CD14-positive monocyte (primary cell): Measurements from ENCODE around the gene HPSE2. TPM values are rescaled to one million over a fixed set of nuclear protein-coding genes. Genes with fewer than 3 reads are reported as not detected.

ENCODE experiments used
- DNase-seq, 3 donors: peaks; one replicate each; pipeline ENCODE4 v3.0.0-alpha.2; 2011 to 2022
- H2AFZ ChIP-seq: 2 replicates; pipeline ENCODE4 v1.6.0; 2012; ENCODE audit warnings: mild to moderate bottlenecking, low read depth, low read length, inconsistent platforms; ENCODE audit not compliant: insufficient read depth, poor library complexity, severe bottlenecking
- H3K27ac ChIP-seq, 2 donors: 1 replicate in 1 of 2; 2 replicates in 1 of 2; pipeline ENCODE4 v1.5.1; 2012 to 2013; ENCODE audit warnings: low read length in 2 of 2, control low read depth in 1 of 2, inconsistent platforms in 1 of 2, low read depth in 1 of 2, mild to moderate bottlenecking in 1 of 2
- H3K27me3 ChIP-seq, 2 donors: one replicate each; pipeline versions ENCODE4 v1.6.0 to v1.6.1; 2011 to 2013; ENCODE audit warnings: low read length in 2 of 2; ENCODE audit not compliant: control insufficient read depth in 2 of 2, insufficient read depth in 2 of 2
- H3K36me3 ChIP-seq, 2 donors: replicated peaks in 1 of 2; 1 replicate in 1 of 2; 2 replicates in 1 of 2; pipeline versions ENCODE4 v1.5.1 to v1.6.1; 2012 to 2013; ENCODE audit warnings: low read length in 2 of 2, control low read depth in 1 of 2, inconsistent platforms in 1 of 2, mild to moderate bottlenecking in 1 of 2; ENCODE audit not compliant: insufficient read depth in 2 of 2, control insufficient read depth in 1 of 2
- H3K4me1 ChIP-seq, 2 donors: 1 replicate in 1 of 2; 2 replicates in 1 of 2; pipeline versions ENCODE4 v1.5.1 to v1.6.1; 2012 to 2013; ENCODE audit warnings: low read length in 2 of 2, control low read depth in 1 of 2, inconsistent platforms in 1 of 2, mild to moderate bottlenecking in 1 of 2, moderate library complexity in 1 of 2; ENCODE audit not compliant: insufficient read depth in 2 of 2, control insufficient read depth in 1 of 2
- H3K4me2 ChIP-seq: replicated peaks from 2 replicates; pipeline ENCODE3; 2012; ENCODE audit warnings: low read length, moderate library complexity, mild to moderate bottlenecking; ENCODE audit not compliant: poor library complexity, severe bottlenecking; ENCODE audit errors: extremely low read depth
- H3K4me3 ChIP-seq, 3 experiments: fragments of 200-600 bp in 1 of 3; sonication (generic) in 1 of 3; replicated peaks in 1 of 3; 1 replicate in 2 of 3; 2 replicates in 1 of 3; pipeline ENCODE4 v1.5.1; 2011 to 2013; ENCODE audit warnings: low read length in 3 of 3, mild to moderate bottlenecking in 3 of 3, control low read depth in 2 of 3, low read depth in 2 of 3, inconsistent platforms in 1 of 3, moderate library complexity in 1 of 3
- H3K79me2 ChIP-seq: 2 replicates; pipeline ENCODE4 v1.6.0; 2012; ENCODE audit warnings: mild to moderate bottlenecking, control low read depth, inconsistent platforms, low read length, moderate library complexity; ENCODE audit not compliant: insufficient read depth
- H3K9ac ChIP-seq: 2 replicates; pipeline ENCODE4 v1.6.0; 2017; ENCODE audit warnings: low read length, mild to moderate bottlenecking; ENCODE audit not compliant: insufficient read depth, poor library complexity, severe bottlenecking
- H3K9me3 ChIP-seq, 2 donors: replicated peaks in 1 of 2; 1 replicate in 1 of 2; 2 replicates in 1 of 2; pipeline versions ENCODE4 v1.5.1 to v1.6.1; 2012 to 2013; ENCODE audit warnings: low read length in 2 of 2, control low read depth in 1 of 2; ENCODE audit not compliant: control insufficient read depth in 1 of 2, insufficient read depth in 1 of 2
- H4K20me1 ChIP-seq: 2 replicates; pipeline ENCODE4 v1.6.0; 2012; ENCODE audit warnings: mild to moderate bottlenecking, low read length, control low read depth, moderate library complexity; ENCODE audit not compliant: insufficient read depth
- H3K27ac Mint-ChIP-seq, 7 donors: one replicate each; pipeline ENCODE4 v1.8.0; 2020; ENCODE audit warnings: mild to moderate bottlenecking in 7 of 7, mixed read lengths in 7 of 7, moderate library complexity in 6 of 7, inconsistent platforms in 2 of 7
- H3K27me3 Mint-ChIP-seq, 3 donors: one replicate each; pipeline ENCODE4 v1.8.0; 2021 to 2022; ENCODE audit warnings: low read depth in 3 of 3, mild to moderate bottlenecking in 3 of 3, mixed read lengths in 3 of 3, moderate library complexity in 3 of 3, inconsistent platforms in 1 of 3
- H3K36me3 Mint-ChIP-seq, 2 donors: one replicate each; pipeline ENCODE4 v1.8.0; 2020; ENCODE audit warnings: mixed read lengths in 2 of 2, inconsistent platforms in 1 of 2, mild to moderate bottlenecking in 1 of 2
- H3K4me1 Mint-ChIP-seq: one replicate; pipeline ENCODE4 v1.8.0; 2020; ENCODE audit warnings: mild to moderate bottlenecking, mixed read lengths
- H3K4me3 Mint-ChIP-seq, 2 donors: one replicate each; pipeline ENCODE4 v1.8.0; 2020; ENCODE audit warnings: mild to moderate bottlenecking in 2 of 2, mixed read lengths in 2 of 2, moderate library complexity in 1 of 2
- H3K9me3 Mint-ChIP-seq, 7 donors: one replicate each; pipeline ENCODE4 v1.8.0; 2020 to 2022; ENCODE audit warnings: mixed read lengths in 7 of 7, mild to moderate bottlenecking in 6 of 7, moderate library complexity in 6 of 7, inconsistent platforms in 2 of 7
- WGBS: methylation state at CpG from one replicate; pipeline ENCODE4 v1.1.5; 2013; ENCODE audit warnings: missing lambda C conversion rate; ENCODE audit not compliant: insufficient coverage; 5-methylcytosine and 5-hydroxymethylcytosine counted together
- intact Hi-C, 2 donors: fragments of 100-400 bp; cut with micrococcal nuclease; formaldehyde crosslinking; loops; one replicate each; pipeline versions ENCODE4 v1.15.0 to v1.15.1; 2023
- polyA plus RNA-seq, 3 donors: library from polyadenylated mRNA; depleted of rRNA in 1 of 3; unstranded in 2 of 3; stranded (reverse) in 1 of 3; fragments of 300-500 nt in 2 of 3; fragments of >200 nt in 1 of 3; fragmentation: Illumina TruSeq in 2 of 3; gene quantifications; 1 replicate in 2 of 3; 2 replicates in 1 of 3; pipeline ENCODE4 v1.2.3, GENCODE V29; 2012 to 2021
- TF ChIP-seq, protein P1 (sequence below): fragments of 200-600 bp; IDR thresholded peaks from one replicate; pipeline ENCODE4 v1.8.0; 2022; ENCODE audit warnings: antibody characterized with exemption, mild to moderate bottlenecking

Gene HPSE2
- polyA plus RNA-seq, 3 donors = not detected

DNA sequence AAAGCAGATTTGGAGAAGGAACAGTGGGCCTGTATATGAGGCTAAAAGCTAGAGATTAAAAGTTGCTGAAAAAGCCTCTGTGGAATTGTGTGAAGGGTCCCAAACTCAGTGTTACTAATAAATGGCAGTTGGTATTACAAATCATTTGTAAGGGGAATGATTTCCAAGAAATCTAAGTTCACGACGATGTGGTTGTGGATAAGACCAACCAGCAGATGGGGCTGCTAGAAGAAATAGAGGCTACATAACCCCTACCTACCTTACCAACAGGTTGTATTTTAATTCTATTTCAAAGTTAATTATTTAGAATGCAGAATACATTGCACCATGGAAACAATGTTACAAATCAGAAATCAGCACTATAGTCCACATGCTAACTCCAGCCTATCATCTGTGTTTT, 377.1 kb downstream of the HPSE2 start:
- no peak overlapping the region for H3K27ac Mint-ChIP-seq
- no peaks in the 10 kb centered on the region for H3K27me3 ChIP-seq
- no CpG with 5 or more reads among the region's 2 CpGs for WGBS
- TF ChIP-seq, protein P1, sequence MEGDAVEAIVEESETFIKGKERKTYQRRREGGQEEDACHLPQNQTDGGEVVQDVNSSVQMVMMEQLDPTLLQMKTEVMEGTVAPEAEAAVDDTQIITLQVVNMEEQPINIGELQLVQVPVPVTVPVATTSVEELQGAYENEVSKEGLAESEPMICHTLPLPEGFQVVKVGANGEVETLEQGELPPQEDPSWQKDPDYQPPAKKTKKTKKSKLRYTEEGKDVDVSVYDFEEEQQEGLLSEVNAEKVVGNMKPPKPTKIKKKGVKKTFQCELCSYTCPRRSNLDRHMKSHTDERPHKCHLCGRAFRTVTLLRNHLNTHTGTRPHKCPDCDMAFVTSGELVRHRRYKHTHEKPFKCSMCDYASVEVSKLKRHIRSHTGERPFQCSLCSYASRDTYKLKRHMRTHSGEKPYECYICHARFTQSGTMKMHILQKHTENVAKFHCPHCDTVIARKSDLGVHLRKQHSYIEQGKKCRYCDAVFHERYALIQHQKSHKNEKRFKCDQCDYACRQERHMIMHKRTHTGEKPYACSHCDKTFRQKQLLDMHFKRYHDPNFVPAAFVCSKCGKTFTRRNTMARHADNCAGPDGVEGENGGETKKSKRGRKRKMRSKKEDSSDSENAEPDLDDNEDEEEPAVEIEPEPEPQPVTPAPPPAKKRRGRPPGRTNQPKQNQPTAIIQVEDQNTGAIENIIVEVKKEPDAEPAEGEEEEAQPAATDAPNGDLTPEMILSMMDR = no peak
- no peak overlapping the region for H3K9ac ChIP-seq
- H3K36me3 ChIP-seq = no peaks in the 10 kb centered on the region
- H3K4me1 ChIP-seq = no peaks in the 10 kb centered on the region
- no peak overlapping the region for H2AFZ ChIP-seq
- peaks cover 0 to 2% (median 0%) of the 10 kb centered on the region in 3 donors for H3K27me3 Mint-ChIP-seq
- H3K9me3 ChIP-seq = no peaks in the 10 kb centered on the region
- H3K36me3 Mint-ChIP-seq = no peaks in the 10 kb centered on the region
- H3K9me3 Mint-ChIP-seq = no peaks in the 10 kb centered on the region
- no peak for DNase-seq
- intact Hi-C loops = no loop called here
- H3K27ac ChIP-seq = no peak overlapping the region
- no peak overlapping the region for H3K4me2 ChIP-seq
- H3K79me2 ChIP-seq = no peaks in the 10 kb centered on the region
- no peaks in the 10 kb centered on the region for H4K20me1 ChIP-seq
- H3K4me3 ChIP-seq = no peak overlapping the region
- H3K4me1 Mint-ChIP-seq = no peaks in the 10 kb centered on the region
- H3K4me3 Mint-ChIP-seq = no peak overlapping the region

DNA sequence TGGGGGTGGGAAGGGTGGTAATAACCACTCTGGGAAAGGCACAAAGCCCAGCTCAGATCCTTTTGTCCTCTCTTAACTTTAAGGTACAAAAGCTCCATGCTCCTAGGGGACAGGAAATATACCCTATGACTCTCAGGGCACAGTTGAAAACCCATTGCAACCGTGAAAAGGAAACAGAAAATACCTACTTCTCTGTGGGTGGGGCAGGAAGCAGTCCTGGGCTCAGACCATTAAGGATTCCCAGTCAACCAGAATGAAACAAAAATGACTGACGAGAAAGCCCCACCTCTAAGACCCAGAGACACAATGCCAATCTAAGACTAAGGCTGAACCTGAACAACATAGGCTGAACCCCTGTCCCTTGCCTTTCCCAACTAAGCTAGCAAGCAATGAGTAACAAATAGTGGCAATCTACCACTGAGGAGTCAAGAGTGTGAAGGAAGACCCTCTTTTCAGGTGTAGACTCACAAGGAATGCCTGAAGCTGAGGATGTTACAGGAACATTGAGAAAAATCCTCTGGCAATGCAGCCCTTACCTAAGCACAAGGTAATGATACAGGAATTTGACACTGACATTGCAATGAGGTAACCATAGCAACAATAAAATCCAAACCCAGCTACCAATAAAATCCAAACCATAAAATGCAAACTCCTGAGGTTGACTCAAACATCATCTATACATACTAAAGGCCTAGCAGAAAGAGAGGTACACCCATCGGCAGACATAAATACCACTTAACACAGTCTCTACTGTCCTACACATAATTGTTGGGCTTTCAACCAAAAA, 380.1 kb downstream of the HPSE2 start:
- H3K9me3 ChIP-seq = no peaks in the 10 kb centered on the region
- Mint-ChIP-seq H3K36me3 (no peaks in the 10 kb centered on the region), H3K4me1 (no peaks in the 10 kb centered on the region), H3K27ac (no peak overlapping the region), H3K9me3 (no peaks in the 10 kb centered on the region), H3K4me3 (no peak overlapping the region), H3K27me3 (peaks cover 0 to 2% (median 0%) of the 10 kb centered on the region in 3 donors)
- no peak overlapping the region for H2AFZ ChIP-seq
- H3K4me1 ChIP-seq = no peaks in the 10 kb centered on the region
- no peak overlapping the region for H3K27ac ChIP-seq
- no peaks in the 10 kb centered on the region for H3K27me3 ChIP-seq
- TF ChIP-seq, protein P1 = no peak
- WGBS = 86% methylated on average over 1 of the region's 3 CpGs
- DNase-seq = no peak
- H3K4me3 ChIP-seq = no peak overlapping the region
- no peak overlapping the region for H3K4me2 ChIP-seq
- H4K20me1 ChIP-seq = no peaks in the 10 kb centered on the region
- H3K79me2 ChIP-seq = no peaks in the 10 kb centered on the region
- no peak overlapping the region for H3K9ac ChIP-seq
- intact Hi-C loops = no loop called here
- no peaks in the 10 kb centered on the region for H3K36me3 ChIP-seq
